ENCODE data around the gene SLC38A10. TPM values are rescaled to one million over a fixed set of nuclear protein-coding genes. Genes with fewer than 3 reads are reported as not detected.

Gene SLC38A10
- total RNA-seq (2013; cell fraction: nucleolus; rRNA removed), result 50.7 and 60.3 TPM in 2 replicates
- total RNA-seq (2014; rRNA removed) (31.2 and 32.0 TPM in 2 replicates), total RNA-seq (2014; rRNA removed; fragmentation: Illumina TruSeq; extraction: Trizol) (9.6 and 10.2 TPM in 2 replicates), total RNA-seq (2021) (60.1 and 67.9 TPM in 2 replicates), polyA plus RNA-seq (2011; rRNA removed) (6.5 and 10.5 TPM in 2 replicates), polyA plus RNA-seq (2014; fragmentation: Illumina TruSeq; extraction: Trizol) (3.6 and 12.2 TPM in 2 replicates), polyA plus RNA-seq (2014; fragmentation: Nextera tagmentation; extraction: Ambion mirVana) (1 to 10 TPM in 1 of 2 experiments, under 1 TPM in 1; 0.52 to 3.2 TPM), polyA plus RNA-seq (2014; rRNA removed) (36.3 and 47.7 TPM in 2 replicates), polyA plus RNA-seq (2016; fragmentation: Nextera tagmentation; extraction: Ambion mirVana) (10 to 100 TPM; 43.9 to 47.9 TPM), polyA minus RNA-seq (2011; rRNA and poly(A)+ RNA removed) (24.6 and 35.5 TPM in 2 replicates), Bru-seq, nascent RNA (percentile 59 among the genes with signal in this experiment), BruChase-seq, experiment 1, labeled RNA remaining after a 6-hour chase (percentile 69 among the genes with signal in this experiment), BruChase-seq, experiment 2, labeled RNA remaining after a 2-hour chase (percentile 61 among the genes with signal in this experiment)
- 14.8 TPM for polyA plus RNA-seq (2011; ENCODE audit: low read depth)
- polyA plus RNA-seq (2011; cell fraction: cytosol; rRNA removed), result 18.4 and 22.5 TPM in 2 replicates
- 70.0 and 83.7 TPM in 2 replicates for polyA plus RNA-seq (2011; cell fraction: nucleus; rRNA removed)
- 41.1 and 42.1 TPM in 2 replicates for polyA plus RNA-seq (2012)
- polyA minus RNA-seq (2011; cell fraction: cytosol; rRNA and poly(A)+ RNA removed), result 21.8 and 36.5 TPM in 2 replicates
- 20.4 and 33.5 TPM in 2 replicates for polyA minus RNA-seq (2011; cell fraction: nucleus; rRNA and poly(A)+ RNA removed)
- long read RNA-seq, experiment 1, partial matches to known transcripts, result 2 of 5 reads
- long read RNA-seq, experiment 1, other reads (novel, unspliced or antisense), result 3 of 5 reads
- long read RNA-seq, experiment 2, partial matches to known transcripts, result 0 of 3 reads
- long read RNA-seq, experiment 2, other reads (novel, unspliced or antisense), result 3 of 3 reads

DNA sequence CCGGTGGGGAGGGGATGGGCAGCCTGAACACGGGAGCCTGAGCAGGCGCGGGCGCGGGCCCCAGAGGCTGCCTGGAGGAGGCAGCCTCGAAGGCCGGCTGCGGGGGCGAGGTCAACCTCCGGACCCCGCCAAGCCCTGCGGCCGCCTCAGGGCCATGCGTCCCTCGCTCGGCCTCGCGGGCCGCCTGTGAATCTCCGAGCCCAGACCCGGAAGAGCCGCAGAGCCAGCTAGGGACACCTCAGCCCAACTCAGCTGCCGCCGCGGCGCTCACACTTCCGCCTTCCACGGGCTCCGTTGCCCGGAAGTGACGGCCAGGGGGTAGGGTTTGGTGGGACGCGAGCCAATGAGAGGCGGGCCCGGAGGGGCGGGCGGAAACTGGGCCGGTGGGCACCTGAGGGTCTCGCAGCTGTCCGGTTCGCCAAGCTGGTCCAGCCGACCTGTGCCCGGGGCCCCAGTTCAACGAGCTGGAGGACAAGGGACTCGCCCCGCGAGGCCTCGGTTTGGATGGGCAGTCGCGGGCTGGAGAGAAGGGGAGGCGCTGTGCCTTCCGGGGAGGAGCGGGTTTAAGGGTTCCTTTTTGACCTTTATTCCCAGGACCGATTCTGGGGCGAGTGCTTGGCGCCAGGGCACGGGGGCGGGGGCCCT lies at the start of gene SLC38A10:
Gene SLC38A10 (minus strand): TSS at position 277 of the 645 bp plus-strand sequence. CDS start 386 bp downstream, outside the sequence.
- Histone ChIP-seq H4K20me1 (ENCODE audit: control insufficient read depth, insufficient read depth) (no peaks in the 10 kb centered on the region), H3K36me3 (ENCODE audit: control insufficient read depth in 2 of 2, insufficient read depth in 2 of 2, low read length in 1 of 2) (no peaks in the 10 kb centered on the region), H3K27ac (ENCODE audit: control insufficient read depth, insufficient read depth) (peak within 1 kb of the TSS; percentile 93), H3K9ac (ENCODE audit: control insufficient read depth, insufficient read depth, low read length) (peak within 1 kb of the TSS; percentile 96), H2AFZ (ENCODE audit: control insufficient read depth, low read depth, low read length) (peak within 1 kb of the TSS; percentile 80), H3K4me1 (ENCODE audit: control insufficient read depth, insufficient read depth, low read length) (peaks cover 6% of the 10 kb centered on the region; the same call in 1 of the 2 replicates), H3K9me3 (replicated peaks; ENCODE audit: control insufficient read depth, insufficient read depth, low read length) (no peaks in the 10 kb centered on the region), H3K27me3 (replicated peaks in 1 of 2; ENCODE audit: control insufficient read depth in 2 of 2, insufficient read depth in 2 of 2, low read length in 1 of 2) (no peaks in the 10 kb centered on the region), H3K4me2 (ENCODE audit: control insufficient read depth, insufficient read depth) (peak within 1 kb of the TSS; percentile 91), H3K79me2 (ENCODE audit: control insufficient read depth, insufficient read depth, low read length) (peaks cover 28% of the 10 kb centered on the region), H3K4me3 (peak within 1 kb of the TSS; percentile 82)
- peak; percentile 57 for FAIRE-seq
- under 1% methylated on average over 59 of the region's 59 CpGs for WGBS (ENCODE audit: insufficient coverage, insufficient replicate concordance, low lambda C conversion rate, missing lambda C conversion rate)
- intact Hi-C loops (cut with micrococcal nuclease; ENCODE audit: unreplicated experiment), result loop anchor here (10.0 kb wide), 1 partner anchor 100 kb away; the partner anchor contains the start of gene BAHCC1
- in situ Hi-C loops (cut with MboI), result no loop called here
- ChIA-PET CTCF (interaction anchor here (0.6 to 1.3 kb wide), 6 partner anchors 10 to 335 kb away, joined by 3 to 5 read pairs (median 3); no protein-coding TSS in a partner anchor), SMC1A (ENCODE audit: uncharacterized antibody, unreplicated experiment) (interaction anchor here (0.7 to 1.7 kb wide), 5 partner anchors 10 to 223 kb away, joined by 3 to 4 read pairs (median 3); no protein-coding TSS in a partner anchor), POLR2A (interaction anchor here (0.6 to 1.7 kb wide), 11 partner anchors 10 to 841 kb away, joined by 3 to 9 read pairs (median 5); partner anchors contain the start of gene CEP131), RAD21 (ENCODE audit: unreplicated experiment) (interaction anchor here (0.6 to 1.9 kb wide), 3 partner anchors 190 to 829 kb away, joined by 3 to 5 read pairs (median 3); no protein-coding TSS in a partner anchor)
- ATAC-seq, result peak; percentile 95
- DNase-seq (ENCODE audit: low read depth, low spot score), result peak; percentile 41
- no TSS peak for BruUV-seq (replicated peaks)
- TF ChIP-seq KDM1A (IDR thresholded peaks at IDR 0.05; ENCODE audit: borderline replicate concordance), result no peak
- TF ChIP-seq ASH2L (IDR thresholded peaks at IDR 0.05; ENCODE audit: borderline replicate concordance, low read depth), result no peak
- TF ChIP-seq NR2F1 (conservative IDR thresholded peaks at IDR 0.05), result peak; percentile 76
- TF ChIP-seq SKIL (IDR thresholded peaks at IDR 0.05; ENCODE audit: low read depth, poor library complexity, severe bottlenecking), result no peak
- TF ChIP-seq ETV6 (conservative IDR thresholded peaks at IDR 0.05 in 1 of 2, IDR thresholded peaks at IDR 0.05 in 1 of 2; ENCODE audit: borderline replicate concordance in 1 of 2, low read depth in 1 of 2), result no peak
- no peak for TF ChIP-seq EP300 (IDR thresholded peaks at IDR 0.05; ENCODE audit: borderline replicate concordance in 1 of 2, control insufficient read depth in 1 of 2, low read depth in 2 of 2, low read length in 2 of 2)
- TF ChIP-seq REST (IDR thresholded peaks at IDR 0.05; ENCODE audit: low read depth, low read length), result no peak
- no peak for TF ChIP-seq KLF5 (IDR thresholded peaks at IDR 0.05; ENCODE audit: partially characterized antibody)
- peak; percentile 98 for TF ChIP-seq POLR2A (IDR thresholded peaks at IDR 0.05; ENCODE audit: low read depth, low read length)
- TF ChIP-seq HDAC2 (IDR thresholded peaks at IDR 0.05), result no peak
- 0 out of 2 replicates have a peak, but pooled peaks have one; percentile 32 for TF ChIP-seq MXI1 (IDR thresholded peaks at IDR 0.05; ENCODE audit: low read depth, low read length)
